HEK293 (cell line): Measurements from ENCODE around the gene CA9.

Experiments used
- CTCF ChIA-PET: fragments of 350-600 bp; formaldehyde crosslinking; extraction: SDS; loops from one replicate; lab custom pipeline; 2021; ENCODE audit warnings: antibody characterized with exemption; lab: Yijun Ruan, JAX
- POLR2A ChIA-PET: fragments of 300-600 bp; formaldehyde crosslinking; extraction: SDS; loops from one replicate; lab custom pipeline; 2020; ENCODE audit warnings: antibody characterized with exemption, inconsistent platforms; lab: Yijun Ruan, JAX
- H3K27ac ChIP-seq: fragments of 200-500 bp; sonication (Bioruptor generic); 2 replicates; pipeline ENCODE4 v1.5.1; 2014; ENCODE audit warnings: low read depth, low read length, control low read depth, inconsistent platforms; ENCODE audit errors: extremely low read depth
- H3K36me3 ChIP-seq, 2 experiments: fragments of 200-500 bp in 1 of 2; sonication (Bioruptor generic) in 1 of 2; 1 replicate in 1 of 2; 2 replicates in 1 of 2; pipeline ENCODE4 v1.5.1; 2014 to 2017; ENCODE audit warnings: inconsistent platforms in 2 of 2, low read length in 2 of 2; ENCODE audit not compliant: control insufficient read depth in 2 of 2, insufficient read depth in 1 of 2
- H3K4me1 ChIP-seq: fragments of 200-500 bp; sonication (Bioruptor generic); 2 replicates; pipeline ENCODE4 v1.5.1; 2014; ENCODE audit warnings: mild to moderate bottlenecking, low read length, inconsistent platforms; ENCODE audit not compliant: control insufficient read depth, insufficient read depth
- H3K4me3 ChIP-seq: 2 replicates; pipeline ENCODE4 v1.5.1; 2011; ENCODE audit warnings: low read depth, mild to moderate bottlenecking, control low read depth, low read length, moderate library complexity
- H3K9me3 ChIP-seq: fragments of 200-500 bp; sonication (Bioruptor generic); 2 replicates; pipeline ENCODE4 v1.5.1; 2014; ENCODE audit warnings: low read depth, low read length, inconsistent platforms; ENCODE audit not compliant: control insufficient read depth, insufficient read depth
- GLI2 ChIP-seq: fragments of 450-650 bp; formaldehyde crosslinking; IDR thresholded peaks from 2 replicates; pipeline ENCODE4; 2017; ENCODE audit warnings: missing biosample characterization, missing genetic modification characterization, low read depth, borderline replicate concordance
- GLIS1 ChIP-seq: fragments of 450-650 bp; formaldehyde crosslinking; IDR thresholded peaks from 2 replicates; pipeline ENCODE4 v1.5.1; 2016; ENCODE audit warnings: missing biosample characterization, missing genetic modification characterization
- GLIS2 ChIP-seq: fragments of 450-650 bp; formaldehyde crosslinking; IDR thresholded peaks from 2 replicates; pipeline ENCODE4 v1.5.1; 2016; ENCODE audit warnings: missing biosample characterization, missing genetic modification characterization
- HOXA7 ChIP-seq: sonication (generic); formaldehyde crosslinking; IDR thresholded peaks from 2 replicates; pipeline ENCODE4 v1.8.1; 2022; ENCODE audit warnings: missing genetic modification reagents, borderline replicate concordance
- KLF16 ChIP-seq: fragments of 450-650 bp; formaldehyde crosslinking; IDR thresholded peaks from 2 replicates; pipeline ENCODE4 v1.5.1; 2017; ENCODE audit warnings: missing biosample characterization, missing genetic modification characterization
- KLF9 ChIP-seq: fragments of 450-650 bp; formaldehyde crosslinking; IDR thresholded peaks from 2 replicates; pipeline ENCODE4 v1.5.1; 2016; ENCODE audit warnings: missing biosample characterization, missing genetic modification characterization, low read depth
- OSR2 ChIP-seq: fragments of 450-650 bp; formaldehyde crosslinking; IDR thresholded peaks from 2 replicates; pipeline ENCODE4 v1.5.1; 2016; ENCODE audit warnings: missing biosample characterization, missing genetic modification characterization
- OVOL3 ChIP-seq: fragments of 450-650 bp; formaldehyde crosslinking; IDR thresholded peaks from 2 replicates; pipeline ENCODE4 v1.5.1; 2016; ENCODE audit warnings: missing biosample characterization, missing genetic modification characterization
- RBAK ChIP-seq: fragments of 450-650 bp; formaldehyde crosslinking; IDR thresholded peaks from 2 replicates; pipeline ENCODE4 v1.5.1; 2016; ENCODE audit warnings: missing biosample characterization, missing genetic modification characterization
- SETDB1 ChIP-seq: IDR thresholded peaks from one replicate; pipeline ENCODE4 v1.6.1; 2017; ENCODE audit warnings: mild to moderate bottlenecking, low read length, moderate library complexity, mixed read lengths; ENCODE audit not compliant: insufficient read length
- ZBTB1 ChIP-seq: fragments of 450-650 bp; formaldehyde crosslinking; IDR thresholded peaks from 2 replicates; pipeline ENCODE4 v1.5.1; 2016; ENCODE audit warnings: missing biosample characterization, missing genetic modification characterization
- ZBTB48 ChIP-seq: fragments of 450-650 bp; formaldehyde crosslinking; IDR thresholded peaks from 2 replicates; pipeline ENCODE4 v1.5.1; 2016; ENCODE audit warnings: missing biosample characterization, missing genetic modification characterization
- ZNF175 ChIP-seq: fragments of 450-650 bp; formaldehyde crosslinking; IDR thresholded peaks from 2 replicates; pipeline ENCODE4 v1.5.1; 2016; ENCODE audit warnings: missing biosample characterization, missing genetic modification characterization
- ZNF223 ChIP-seq: fragments of 450-650 bp; formaldehyde crosslinking; IDR thresholded peaks from 2 replicates; pipeline ENCODE4 v1.5.1; 2016; ENCODE audit warnings: missing biosample characterization, missing genetic modification characterization
- ZNF239 ChIP-seq: fragments of 450-650 bp; formaldehyde crosslinking; IDR thresholded peaks from 2 replicates; pipeline ENCODE4 v1.5.1; 2016; ENCODE audit warnings: missing biosample characterization, missing genetic modification characterization
- ZNF24 ChIP-seq: fragments of 450-650 bp; formaldehyde crosslinking; IDR thresholded peaks from 2 replicates; pipeline ENCODE4 v1.5.1; 2016; ENCODE audit warnings: missing biosample characterization, missing genetic modification characterization
- ZNF274 ChIP-seq, 2 experiments: fragments of 200-500 bp in 1 of 2; fragments of 450-650 bp in 1 of 2; sonication (Bioruptor generic) in 1 of 2; formaldehyde crosslinking in 1 of 2; IDR thresholded peaks; 2 replicates each; pipeline versions ENCODE4 v1.5.1 to v1.6.1; 2014 to 2016; ENCODE audit warnings: borderline replicate concordance in 1 of 2, inconsistent platforms in 1 of 2, low read length in 1 of 2, missing biosample characterization in 1 of 2, missing genetic modification characterization in 1 of 2
- ZNF311 ChIP-seq: fragments of 450-650 bp; formaldehyde crosslinking; IDR thresholded peaks from 2 replicates; pipeline ENCODE4 v1.5.1; 2017; ENCODE audit warnings: missing biosample characterization, missing genetic modification characterization, borderline replicate concordance
- ZNF37A ChIP-seq: fragments of 450-650 bp; IDR thresholded peaks from 2 replicates; pipeline ENCODE4 v1.5.1; 2018; ENCODE audit warnings: missing biosample characterization, missing genetic modification characterization
- ZNF658 ChIP-seq: fragments of 450-650 bp; formaldehyde crosslinking; IDR thresholded peaks from 2 replicates; pipeline ENCODE4; 2016; ENCODE audit warnings: missing biosample characterization, missing genetic modification characterization
- ZNF692 ChIP-seq: fragments of 450-650 bp; formaldehyde crosslinking; IDR thresholded peaks from 2 replicates; pipeline ENCODE4 v1.5.1; 2016; ENCODE audit warnings: missing biosample characterization, missing genetic modification characterization
- ZNF791 ChIP-seq: fragments of 450-650 bp; formaldehyde crosslinking; IDR thresholded peaks from 2 replicates; pipeline ENCODE4 v1.5.1; 2016; ENCODE audit warnings: missing biosample characterization, missing genetic modification characterization
- TF ChIP-seq, protein P1 (sequence below): fragments of 450-650 bp; formaldehyde crosslinking; IDR thresholded peaks from 2 replicates; pipeline ENCODE4 v1.5.1; 2017; ENCODE audit warnings: missing biosample characterization, missing genetic modification characterization
- TF ChIP-seq, protein P2 (sequence below): fragments of 450-650 bp; formaldehyde crosslinking; IDR thresholded peaks from 2 replicates; pipeline ENCODE4 v1.5.1; 2016; ENCODE audit warnings: missing biosample characterization, missing genetic modification characterization

The CA9 gene

GRCh38 chr9:35705372-35705771, 31.6 kb downstream of the CA9 start:
- Histone ChIP-seq H3K9me3 (no peaks in the 10 kb centered on the region), H3K4me3 (no peak overlapping the region), H3K27ac (no peak overlapping the region), H3K36me3 (peaks cover 41 to 94% of the 10 kb centered on the region in 2 experiments), H3K4me1 (no peaks in the 10 kb centered on the region)
- no peak for TF ChIP-seq ZNF175
- TF ChIP-seq KLF16 = no peak
- ChIA-PET CTCF (interaction anchor here (1.0 to 1.5 kb wide), 4 partner anchors 9 to 177 kb away, joined by 3 to 6 read pairs (median 4); no protein-coding TSS in a partner anchor), POLR2A (interaction anchor here (0.6 to 1.1 kb wide), 2 partner anchors 11 to 58 kb away, joined by 3 read pairs; no protein-coding TSS in a partner anchor)

DNA sequence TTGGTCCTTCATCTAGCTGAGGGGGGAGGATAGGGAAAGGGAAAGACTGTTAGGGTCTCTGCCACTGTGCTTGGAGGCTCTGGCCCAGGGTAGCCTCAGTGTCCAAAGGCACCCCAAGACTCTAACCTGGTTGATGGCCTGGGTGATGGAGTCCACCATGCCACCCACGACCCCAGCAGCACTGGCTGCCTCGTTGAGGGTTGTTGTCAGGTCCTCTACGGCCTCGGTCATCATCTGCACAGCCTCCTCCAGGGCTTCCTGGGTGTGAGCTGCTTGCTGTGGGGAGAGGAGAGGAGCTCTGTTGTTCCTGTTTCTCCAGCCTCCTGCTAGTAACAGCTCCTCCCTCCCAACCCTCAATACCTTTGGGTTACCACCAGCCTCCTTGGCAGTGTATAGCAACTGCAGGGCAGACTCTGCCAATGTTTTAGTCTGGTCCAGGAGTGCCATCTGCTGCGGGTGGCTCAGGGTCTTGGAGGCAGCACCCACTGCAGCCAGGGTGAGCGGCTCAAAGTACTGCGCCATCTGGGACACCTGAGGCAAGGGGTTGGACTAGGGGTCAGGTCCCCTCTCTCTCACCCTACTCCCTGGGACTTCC, 32.2 kb downstream of the CA9 start:
- H3K9me3 ChIP-seq = no peaks in the 10 kb centered on the region
- ChIA-PET CTCF (interaction anchor here (0.9 to 1.5 kb wide), 6 partner anchors 9 to 176 kb away, joined by 3 to 6 read pairs (median 4); no protein-coding TSS in a partner anchor), POLR2A (interaction anchor here (0.6 to 1.8 kb wide), 3 partner anchors 11 to 58 kb away, joined by 3 to 4 read pairs (median 3); partner anchors contain the start of genes CREB3 and TLN1)
- no peak overlapping the region for H3K27ac ChIP-seq
- no peaks in the 10 kb centered on the region for H3K4me1 ChIP-seq
- TF ChIP-seq OSR2 (tag by site-specific recombination) = no peak
- no peak for TF ChIP-seq ZBTB1 (tag by site-specific recombination)
- no peak for TF ChIP-seq HOXA7 (CRISPR knock-in tag)
- TF ChIP-seq, protein P1, sequence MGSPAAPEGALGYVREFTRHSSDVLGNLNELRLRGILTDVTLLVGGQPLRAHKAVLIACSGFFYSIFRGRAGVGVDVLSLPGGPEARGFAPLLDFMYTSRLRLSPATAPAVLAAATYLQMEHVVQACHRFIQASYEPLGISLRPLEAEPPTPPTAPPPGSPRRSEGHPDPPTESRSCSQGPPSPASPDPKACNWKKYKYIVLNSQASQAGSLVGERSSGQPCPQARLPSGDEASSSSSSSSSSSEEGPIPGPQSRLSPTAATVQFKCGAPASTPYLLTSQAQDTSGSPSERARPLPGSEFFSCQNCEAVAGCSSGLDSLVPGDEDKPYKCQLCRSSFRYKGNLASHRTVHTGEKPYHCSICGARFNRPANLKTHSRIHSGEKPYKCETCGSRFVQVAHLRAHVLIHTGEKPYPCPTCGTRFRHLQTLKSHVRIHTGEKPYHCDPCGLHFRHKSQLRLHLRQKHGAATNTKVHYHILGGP = no peak
- TF ChIP-seq GLI2 = no peak
- TF ChIP-seq ZNF274 (IDR thresholded peaks at IDR 0.05; ENCODE audit: low read length) = no peak
- no peak for TF ChIP-seq ZNF274 (tag by site-specific recombination; IDR thresholded peaks at IDR 0.05; ENCODE audit: borderline replicate concordance)
- TF ChIP-seq ZNF37A = no peak
- no peak for TF ChIP-seq OVOL3 (tag by site-specific recombination)
- no peak for TF ChIP-seq ZNF24 (tag by site-specific recombination)
- TF ChIP-seq ZNF658 (tag by site-specific recombination) = no peak
- TF ChIP-seq ZNF239 (tag by site-specific recombination) = no peak
- TF ChIP-seq ZBTB48 (tag by site-specific recombination) = no peak
- no peak for TF ChIP-seq KLF9 (tag by site-specific recombination)
- no peak for TF ChIP-seq GLIS2
- no peak for TF ChIP-seq RBAK
- H3K4me3 ChIP-seq = no peak overlapping the region
- peaks cover 35 to 94% of the 10 kb centered on the region in 2 experiments for H3K36me3 ChIP-seq

DNA sequence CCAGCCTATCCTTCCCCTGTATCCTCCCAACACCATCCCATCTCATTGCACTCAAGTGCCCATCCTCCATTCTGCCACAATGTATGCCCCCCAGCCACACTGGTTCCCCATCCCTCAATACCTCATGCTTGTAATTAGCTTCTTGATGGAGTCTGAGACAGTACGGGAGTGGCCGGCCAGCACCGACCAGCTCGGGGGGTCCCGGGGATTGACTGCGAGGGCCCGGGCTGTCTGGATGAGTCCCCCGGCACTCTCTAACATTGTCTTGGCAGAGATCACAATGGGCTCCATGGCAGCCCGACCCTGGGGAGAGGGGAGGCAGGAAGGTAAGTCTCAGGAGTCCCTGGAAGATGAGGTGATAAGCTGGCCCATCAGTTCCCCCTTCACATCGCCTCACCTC, 33.2 kb downstream of the CA9 start:
- ChIA-PET POLR2A (interaction anchor here (1.8 kb wide), 1 partner anchor 25 kb away, joined by 4 read pairs; the partner anchor contains the start of genes CREB3 and TLN1), CTCF (interaction anchor here (0.9 to 6.4 kb wide), 4 partner anchors 10 to 61 kb away, joined by 3 to 47 read pairs (median 4); no protein-coding TSS in a partner anchor)
- Histone ChIP-seq H3K9me3 (no peaks in the 10 kb centered on the region), H3K27ac (no peak overlapping the region), H3K36me3 (peaks cover 25 to 94% of the 10 kb centered on the region in 2 experiments), H3K4me1 (no peaks in the 10 kb centered on the region), H3K4me3 (no peak overlapping the region)
- TF ChIP-seq, protein P2, sequence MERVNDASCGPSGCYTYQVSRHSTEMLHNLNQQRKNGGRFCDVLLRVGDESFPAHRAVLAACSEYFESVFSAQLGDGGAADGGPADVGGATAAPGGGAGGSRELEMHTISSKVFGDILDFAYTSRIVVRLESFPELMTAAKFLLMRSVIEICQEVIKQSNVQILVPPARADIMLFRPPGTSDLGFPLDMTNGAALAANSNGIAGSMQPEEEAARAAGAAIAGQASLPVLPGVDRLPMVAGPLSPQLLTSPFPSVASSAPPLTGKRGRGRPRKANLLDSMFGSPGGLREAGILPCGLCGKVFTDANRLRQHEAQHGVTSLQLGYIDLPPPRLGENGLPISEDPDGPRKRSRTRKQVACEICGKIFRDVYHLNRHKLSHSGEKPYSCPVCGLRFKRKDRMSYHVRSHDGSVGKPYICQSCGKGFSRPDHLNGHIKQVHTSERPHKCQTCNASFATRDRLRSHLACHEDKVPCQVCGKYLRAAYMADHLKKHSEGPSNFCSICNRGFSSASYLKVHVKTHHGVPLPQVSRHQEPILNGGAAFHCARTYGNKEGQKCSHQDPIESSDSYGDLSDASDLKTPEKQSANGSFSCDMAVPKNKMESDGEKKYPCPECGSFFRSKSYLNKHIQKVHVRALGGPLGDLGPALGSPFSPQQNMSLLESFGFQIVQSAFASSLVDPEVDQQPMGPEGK (tag by site-specific recombination) = no peak
- TF ChIP-seq ZNF223 (tag by site-specific recombination) = no peak
- no peak for TF ChIP-seq GLIS1
- TF ChIP-seq ZNF692 = no peak
- TF ChIP-seq ZNF658 (tag by site-specific recombination) = no peak
- TF ChIP-seq ZNF791 (tag by site-specific recombination) = no peak
- no peak for TF ChIP-seq SETDB1
- no peak for TF ChIP-seq ZNF311 (tag by site-specific recombination)
